Left ventricle myocardium inferior (tissue), 1 donor: ENCODE results near the gene FHIP1A. TPM values are rescaled to one million over a fixed set of nuclear protein-coding genes. Genes with fewer than 3 reads are reported as not detected.

Experiments
- DNase-seq: peaks from one replicate; pipeline ENCODE4 v3.0.0-alpha.2; 2020
- H3K27ac ChIP-seq: fragments of 200-600 bp; replicated peaks from 2 replicates; pipeline ENCODE4 v1.8.0; 2021
- H3K27me3 ChIP-seq: fragments of 200-600 bp; 2 replicates; pipeline ENCODE4 v1.8.0; 2021; ENCODE audit warnings: low read depth
- H3K36me3 ChIP-seq: fragments of 200-600 bp; 2 replicates; pipeline ENCODE4 v1.8.0; 2021
- H3K4me1 ChIP-seq: fragments of 200-600 bp; 2 replicates; pipeline ENCODE4 v1.8.0; 2021
- H3K4me3 ChIP-seq: fragments of 200-600 bp; 2 replicates; pipeline ENCODE4 v1.8.0; 2021; ENCODE audit warnings: mild to moderate bottlenecking, moderate library complexity
- H3K9me3 ChIP-seq: fragments of 200-600 bp; replicated peaks from 2 replicates; pipeline ENCODE4 v1.8.0; 2021
- intact Hi-C: fragments of 100-400 bp; cut with micrococcal nuclease; formaldehyde crosslinking; loops from one replicate; pipeline ENCODE4 v1.11.0; 2022
- long read RNA-seq: library from polyadenylated mRNA; unstranded; transcript quantifications from one replicate; pipeline ENCODE4 v2.0.0, GENCODE V29; 2021
- total RNA-seq: library from RNA; stranded (reverse); fragmentation: NEBNext Ultra II Directional; extraction: Animal tissue kit (Norgen Biotek cat#: 25700); gene quantifications from one replicate; pipeline ENCODE4 v1.2.1, GENCODE V29; 2021
- TF ChIP-seq, protein P1 (sequence below): fragments of 200-600 bp; IDR thresholded peaks from 2 replicates; pipeline ENCODE4 v1.8.0; 2021; ENCODE audit warnings: antibody characterized with exemption, mild to moderate bottlenecking, borderline replicate concordance
- donor health status: DM: no; HTN: yes; CAD: no; lungs with severe emphysema.

Gene FHIP1A
- 21.4 TPM for total RNA-seq
- long read RNA-seq, full-length matches to known transcripts, result 1 of 4 reads
- long read RNA-seq, partial matches to known transcripts, result 3 of 4 reads
- long read RNA-seq, other reads (novel, unspliced or antisense), result 0 of 4 reads

DNA sequence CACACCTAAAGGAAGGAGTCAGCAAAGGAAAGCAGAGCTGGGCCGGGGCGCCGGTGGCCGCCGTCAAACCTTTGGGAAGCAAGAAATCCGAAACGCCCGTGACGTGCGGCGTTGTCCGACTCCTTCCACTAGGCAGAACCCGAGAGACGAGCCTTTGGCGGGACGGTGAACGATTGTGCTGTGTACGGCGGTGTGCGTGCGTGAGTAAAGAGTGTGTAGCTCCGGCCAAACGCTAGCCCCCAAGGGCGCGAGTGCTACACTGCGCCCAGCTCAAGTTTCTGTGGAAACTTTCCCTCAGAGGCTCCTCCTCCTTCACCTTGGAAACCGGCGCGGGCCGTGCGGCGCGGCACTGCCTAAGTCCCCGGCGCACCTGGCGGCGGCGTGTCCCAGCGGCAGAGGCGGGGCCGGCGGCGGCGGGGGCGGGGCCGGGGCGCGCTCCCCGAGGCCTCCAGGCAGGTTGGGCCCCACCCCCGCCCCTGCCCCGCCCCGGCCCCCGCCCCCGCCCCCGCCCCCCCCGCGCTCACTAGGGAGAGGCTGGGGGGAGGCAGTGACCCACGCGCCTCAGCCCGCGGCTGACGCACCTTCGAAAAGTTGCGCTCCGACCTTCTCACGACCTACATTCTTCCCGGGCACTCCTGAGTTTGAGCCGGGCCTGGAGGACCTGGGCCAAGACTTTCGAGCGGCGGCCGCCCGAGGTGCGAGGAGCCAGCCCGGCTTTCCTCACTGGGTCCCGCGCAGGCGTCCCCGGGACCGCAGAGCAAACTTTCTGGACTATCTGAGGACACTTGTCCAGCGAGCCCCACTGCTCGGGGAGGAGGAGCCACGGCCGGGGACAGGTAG is at the start of gene FHIP1A:
TSS of gene FHIP1A (plus strand) at position 547 of the 840 bp plus-strand sequence. CDS start 157,084 bp downstream, outside the sequence.
- DNase-seq, result peak; percentile 62
- TF ChIP-seq, protein P1, sequence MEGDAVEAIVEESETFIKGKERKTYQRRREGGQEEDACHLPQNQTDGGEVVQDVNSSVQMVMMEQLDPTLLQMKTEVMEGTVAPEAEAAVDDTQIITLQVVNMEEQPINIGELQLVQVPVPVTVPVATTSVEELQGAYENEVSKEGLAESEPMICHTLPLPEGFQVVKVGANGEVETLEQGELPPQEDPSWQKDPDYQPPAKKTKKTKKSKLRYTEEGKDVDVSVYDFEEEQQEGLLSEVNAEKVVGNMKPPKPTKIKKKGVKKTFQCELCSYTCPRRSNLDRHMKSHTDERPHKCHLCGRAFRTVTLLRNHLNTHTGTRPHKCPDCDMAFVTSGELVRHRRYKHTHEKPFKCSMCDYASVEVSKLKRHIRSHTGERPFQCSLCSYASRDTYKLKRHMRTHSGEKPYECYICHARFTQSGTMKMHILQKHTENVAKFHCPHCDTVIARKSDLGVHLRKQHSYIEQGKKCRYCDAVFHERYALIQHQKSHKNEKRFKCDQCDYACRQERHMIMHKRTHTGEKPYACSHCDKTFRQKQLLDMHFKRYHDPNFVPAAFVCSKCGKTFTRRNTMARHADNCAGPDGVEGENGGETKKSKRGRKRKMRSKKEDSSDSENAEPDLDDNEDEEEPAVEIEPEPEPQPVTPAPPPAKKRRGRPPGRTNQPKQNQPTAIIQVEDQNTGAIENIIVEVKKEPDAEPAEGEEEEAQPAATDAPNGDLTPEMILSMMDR, result peak; percentile 24
- Histone ChIP-seq H3K4me1 (peaks cover 25% of the 10 kb centered on the region), H3K9me3 (no peaks in the 10 kb centered on the region), H3K27me3 (peaks cover 18% of the 10 kb centered on the region), H3K27ac (peak within 1 kb of the TSS; percentile 61), H3K36me3 (no peaks in the 10 kb centered on the region), H3K4me3 (peak within 1 kb of the TSS; percentile 73)
- intact Hi-C loops, result no loop called here

DNA sequence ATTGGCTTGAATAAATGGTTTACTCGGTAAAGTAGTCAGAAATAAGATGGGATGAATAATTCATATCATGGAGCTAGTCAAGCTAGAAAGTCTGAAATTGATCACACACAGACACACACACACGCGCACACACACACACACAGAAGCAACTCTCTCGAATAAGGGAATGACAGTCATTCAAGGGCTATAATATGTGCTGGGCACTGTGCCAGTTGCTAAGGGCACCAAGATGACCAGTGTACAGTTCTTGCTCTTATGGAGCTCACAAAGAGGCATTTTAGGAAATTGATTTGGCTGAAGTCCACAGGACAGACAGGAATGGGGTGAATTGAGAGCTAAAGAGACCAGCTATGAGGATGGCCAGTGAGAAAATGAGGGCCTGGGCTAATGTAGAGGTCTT is 49.4 kb upstream of the FHIP1A start:
- H3K4me1 ChIP-seq, result no peaks in the 10 kb centered on the region
- intact Hi-C loops, result no loop called here
- H3K4me3 ChIP-seq, result no peak overlapping the region
- H3K27me3 ChIP-seq, result no peaks in the 10 kb centered on the region
- DNase-seq, result no peak
- TF ChIP-seq, protein P1, result no peak
- no peaks in the 10 kb centered on the region for H3K36me3 ChIP-seq
- no peak overlapping the region for H3K27ac ChIP-seq
- H3K9me3 ChIP-seq, result no peaks in the 10 kb centered on the region

GRCh38 chr4:151361126-151361525 is 47.9 kb upstream of the FHIP1A start:
- TF ChIP-seq, protein P1, result no peak
- Histone ChIP-seq H3K9me3 (no peaks in the 10 kb centered on the region), H3K4me1 (no peaks in the 10 kb centered on the region), H3K36me3 (no peaks in the 10 kb centered on the region), H3K27ac (no peak overlapping the region), H3K4me3 (no peak overlapping the region), H3K27me3 (no peaks in the 10 kb centered on the region)
- no peak for DNase-seq
- intact Hi-C loops, result loop anchor here (5.0 to 10.0 kb wide), 2 partner anchors 86 to 239 kb away; partner anchors contain the start of gene PRSS48

- Histone ChIP-seq H3K27me3 (no peaks in the 10 kb centered on the region), H3K9me3 (no peaks in the 10 kb centered on the region), H3K36me3 (no peaks in the 10 kb centered on the region), H3K4me3 (no peak overlapping the region), H3K4me1 (no peaks in the 10 kb centered on the region), H3K27ac (no peak overlapping the region)
- no peak for DNase-seq
- intact Hi-C loops, result loop anchor here (5.0 to 10.0 kb wide), 2 partner anchors 87 to 240 kb away; partner anchors contain the start of gene PRSS48
- TF ChIP-seq, protein P1, result no peak
These were observed 47.0 kb upstream of the FHIP1A start for GRCh38 chr4:151361966-151362365.

DNA sequence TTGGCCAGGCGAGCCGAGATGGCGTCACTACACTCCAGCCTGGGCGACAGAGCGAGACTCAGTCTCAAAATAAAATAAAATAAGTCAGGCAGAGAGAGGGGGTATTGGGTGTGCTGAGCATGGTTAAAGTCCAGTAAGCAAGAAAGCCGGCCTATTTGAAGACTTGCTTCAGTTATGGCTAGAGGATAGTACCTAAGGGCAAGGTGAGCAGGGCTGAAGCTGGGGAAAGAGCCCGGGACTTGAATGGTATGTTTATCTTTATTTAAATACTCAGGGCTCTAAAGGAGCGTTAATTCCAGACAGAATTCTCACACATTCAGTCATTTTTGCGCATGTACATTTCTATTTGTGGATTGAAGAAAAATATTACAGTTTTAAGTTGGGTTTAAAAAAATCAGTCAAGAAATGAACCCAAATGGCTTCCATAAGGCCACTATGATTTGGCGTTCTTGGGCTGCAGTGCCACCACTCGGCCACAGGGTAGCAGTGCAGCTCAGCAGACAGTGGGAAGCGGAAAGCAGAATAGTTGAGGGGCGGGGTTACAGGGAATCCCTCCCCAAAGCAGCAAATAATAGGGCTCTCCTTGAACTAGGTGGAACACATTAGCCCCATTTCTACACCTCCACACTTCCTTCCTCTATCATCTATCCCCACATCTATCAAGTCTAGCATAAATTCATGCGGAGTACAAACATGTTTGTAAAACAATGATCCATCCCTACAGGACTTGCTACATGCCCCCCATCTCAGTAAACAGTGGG is 46.4 kb upstream of the FHIP1A start:
- Histone ChIP-seq H3K27me3 (no peaks in the 10 kb centered on the region), H3K4me1 (no peaks in the 10 kb centered on the region), H3K4me3 (no peak overlapping the region), H3K27ac (no peak overlapping the region), H3K36me3 (no peaks in the 10 kb centered on the region), H3K9me3 (no peaks in the 10 kb centered on the region)
- intact Hi-C loops, result loop anchor here (5.0 to 10.0 kb wide), 2 partner anchors 88 to 240 kb away; partner anchors contain the start of gene PRSS48
- peak; percentile 76 for DNase-seq
- TF ChIP-seq, protein P1, result peak; percentile 99
